Vagina (tissue), 2 donors: Measurements from ENCODE around the gene ZNF732.

Experiments
- POLR2AphosphoS5 ChIP-seq, 2 donors: sonication (generic); formaldehyde crosslinking; IDR thresholded peaks; one replicate each; pipeline ENCODE4 v1.9.0; 2017; ENCODE audit warnings: antibody characterized with exemption in 2 of 2, mild to moderate bottlenecking in 2 of 2, low read depth in 1 of 2; ENCODE audit not compliant: insufficient read depth in 1 of 2
- TF ChIP-seq, protein P1 (sequence below), 3 experiments: fragments of 450-650 bp in 2 of 3; fragments of 200-600 bp in 1 of 3; sonication (generic) in 1 of 3; IDR thresholded peaks; one replicate each; pipeline ENCODE4 v1.5.1; 2017 to 2019; ENCODE audit warnings: antibody characterized with exemption in 3 of 3, mild to moderate bottlenecking in 2 of 3, moderate library complexity in 2 of 3

DNA sequence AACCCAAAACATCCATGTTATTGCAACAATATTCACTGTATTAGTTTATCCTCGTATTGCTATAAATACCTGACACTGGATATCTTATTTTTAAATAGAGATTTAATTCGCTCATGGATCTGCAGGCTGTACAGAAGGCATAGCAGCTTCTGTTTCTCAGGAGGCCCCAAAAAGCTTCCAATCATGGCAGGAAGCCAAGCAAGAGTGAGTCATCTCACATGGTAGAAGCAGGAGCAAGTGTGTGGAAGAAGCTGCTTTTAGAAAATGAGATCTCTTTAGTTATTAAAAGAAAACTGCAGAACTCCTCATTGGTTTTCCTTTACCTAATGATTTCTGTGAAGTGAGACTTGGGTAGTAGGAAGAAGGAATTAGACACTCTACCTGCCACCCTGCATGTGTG is 16.4 kb downstream of the ZNF732 start:
- TF ChIP-seq, protein P1, sequence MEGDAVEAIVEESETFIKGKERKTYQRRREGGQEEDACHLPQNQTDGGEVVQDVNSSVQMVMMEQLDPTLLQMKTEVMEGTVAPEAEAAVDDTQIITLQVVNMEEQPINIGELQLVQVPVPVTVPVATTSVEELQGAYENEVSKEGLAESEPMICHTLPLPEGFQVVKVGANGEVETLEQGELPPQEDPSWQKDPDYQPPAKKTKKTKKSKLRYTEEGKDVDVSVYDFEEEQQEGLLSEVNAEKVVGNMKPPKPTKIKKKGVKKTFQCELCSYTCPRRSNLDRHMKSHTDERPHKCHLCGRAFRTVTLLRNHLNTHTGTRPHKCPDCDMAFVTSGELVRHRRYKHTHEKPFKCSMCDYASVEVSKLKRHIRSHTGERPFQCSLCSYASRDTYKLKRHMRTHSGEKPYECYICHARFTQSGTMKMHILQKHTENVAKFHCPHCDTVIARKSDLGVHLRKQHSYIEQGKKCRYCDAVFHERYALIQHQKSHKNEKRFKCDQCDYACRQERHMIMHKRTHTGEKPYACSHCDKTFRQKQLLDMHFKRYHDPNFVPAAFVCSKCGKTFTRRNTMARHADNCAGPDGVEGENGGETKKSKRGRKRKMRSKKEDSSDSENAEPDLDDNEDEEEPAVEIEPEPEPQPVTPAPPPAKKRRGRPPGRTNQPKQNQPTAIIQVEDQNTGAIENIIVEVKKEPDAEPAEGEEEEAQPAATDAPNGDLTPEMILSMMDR (IDR thresholded peaks at IDR 0.05), result no peak
- no peak for TF ChIP-seq POLR2AphosphoS5 (IDR thresholded peaks at IDR 0.05; ENCODE audit: insufficient read depth in 1 of 2, low read depth in 1 of 2)
